CD4-positive, CD25-positive, alpha-beta regulatory T cell (primary cell): ENCODE measurements around the gene FHL1. TPM values are rescaled to one million over a fixed set of nuclear protein-coding genes. Genes with fewer than 3 reads are reported as not detected.
A peak's percentile ranks its signal among the peaks of the same experiment; 100 is the strongest.

ENCODE experiments used
- ATAC-seq, 2 donors: fragments of 150-1000 bp; cut with Tn5 transposase; one replicate each; pipeline ENCODE4 v1.10.0; 2021; ENCODE audit warnings: low read depth in 2 of 2, moderate number of reproducible peaks in 2 of 2, moderate library complexity in 1 of 2
- DNase-seq, 3 donors: peaks; one replicate each; pipeline versions ENCODE4 v3.0.0 to v3.0.0-alpha.2; 2012 to 2022; ENCODE audit warnings: mixed read lengths in 1 of 3
- H3K27ac ChIP-seq: one replicate; pipeline ENCODE4 v1.7.0; 2013; ENCODE audit warnings: mild to moderate bottlenecking, low read length; ENCODE audit not compliant: insufficient read depth, poor library complexity, severe bottlenecking
- H3K27me3 ChIP-seq: one replicate; pipeline ENCODE4 v1.7.0; 2013; ENCODE audit warnings: low read length; ENCODE audit not compliant: control insufficient read depth, insufficient read depth
- H3K36me3 ChIP-seq: one replicate; pipeline ENCODE4 v1.7.0; 2013; ENCODE audit warnings: mild to moderate bottlenecking, low read length, moderate library complexity; ENCODE audit not compliant: control insufficient read depth, insufficient read depth
- H3K4me1 ChIP-seq: 2 replicates; pipeline ENCODE4 v1.7.0; 2013; ENCODE audit warnings: mild to moderate bottlenecking, low read length; ENCODE audit not compliant: insufficient read depth, control insufficient read depth, poor library complexity, severe bottlenecking
- H3K4me3 ChIP-seq: one replicate; pipeline ENCODE4 v1.7.0; 2013; ENCODE audit warnings: low read depth, mild to moderate bottlenecking, low read length, moderate library complexity
- H3K9me3 ChIP-seq, 2 experiments: 1 replicate in 1 of 2; 2 replicates in 1 of 2; pipeline ENCODE4 v1.7.0; 2013; ENCODE audit warnings: low read length in 2 of 2, mild to moderate bottlenecking in 1 of 2, moderate library complexity in 1 of 2; ENCODE audit not compliant: control insufficient read depth in 2 of 2
- H3K27ac Mint-ChIP-seq, 3 donors: one replicate each; pipeline ENCODE4 v1.8.0; 2020 to 2022; ENCODE audit warnings: mild to moderate bottlenecking in 3 of 3, mixed read lengths in 3 of 3, moderate library complexity in 2 of 3
- H3K27me3 Mint-ChIP-seq: one replicate; pipeline ENCODE4 v1.8.0; 2022; ENCODE audit warnings: mild to moderate bottlenecking, mixed read lengths
- H3K36me3 Mint-ChIP-seq: one replicate; pipeline ENCODE4 v1.8.0; 2020; ENCODE audit warnings: mixed read lengths
- H3K4me1 Mint-ChIP-seq, 4 donors: one replicate each; pipeline ENCODE4 v1.8.0; 2020 to 2022; ENCODE audit warnings: mixed read lengths in 4 of 4, mild to moderate bottlenecking in 1 of 4
- H3K4me3 Mint-ChIP-seq, 4 donors: one replicate each; pipeline ENCODE4 v1.8.0; 2020 to 2022; ENCODE audit warnings: mild to moderate bottlenecking in 4 of 4, mixed read lengths in 4 of 4, moderate library complexity in 3 of 4
- H3K9me3 Mint-ChIP-seq, 7 donors: one replicate each; pipeline ENCODE4 v1.8.0; 2020 to 2022; ENCODE audit warnings: mixed read lengths in 7 of 7, mild to moderate bottlenecking in 3 of 7, moderate library complexity in 2 of 7
- polyA plus RNA-seq, 4 donors: library from polyadenylated mRNA; unstranded; fragments of 300-500 nt; fragmentation: Illumina TruSeq; gene quantifications; one replicate each; pipeline ENCODE4 v1.2.3, GENCODE V29; 2021
- total RNA-seq: library from RNA; stranded (reverse); gene quantifications from one replicate; pipeline ENCODE4 v1.2.3, GENCODE V29; 2022

Gene FHL1
- total and polyA plus RNA-seq, 5 donors from 2014 or later, result 3.8 to 24.5 (median 15.7) TPM

DNA sequence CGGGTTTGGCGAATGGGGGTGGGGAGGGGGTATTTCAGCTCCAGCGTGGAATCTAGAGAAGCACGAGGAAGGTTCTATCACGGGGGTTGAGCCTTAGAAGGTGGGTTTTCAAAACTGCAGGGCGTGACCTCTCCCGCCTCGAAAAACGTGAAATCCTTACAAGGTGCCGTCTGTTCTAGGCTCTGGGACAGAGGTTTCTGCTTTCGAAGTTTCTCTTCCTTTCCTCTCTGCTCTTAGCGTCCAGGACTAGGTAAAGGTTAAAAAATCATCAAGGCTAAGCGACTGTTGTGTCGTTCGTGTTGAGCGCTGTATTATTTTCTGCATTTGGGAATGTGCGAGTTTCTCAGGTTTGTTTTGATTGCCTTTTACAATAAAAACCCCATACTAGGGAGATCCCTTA, 1.1 kb downstream of the FHL1 start:
- Histone ChIP-seq H3K27me3 (peaks cover 4% of the 10 kb centered on the region), H3K9me3 (no peaks in the 10 kb centered on the region), H3K4me1 (peaks cover 12% of the 10 kb centered on the region), H3K36me3 (no peaks in the 10 kb centered on the region), H3K4me3 (no peak overlapping the region), H3K27ac (no peak overlapping the region)
- peaks cover 17% of the 10 kb centered on the region for H3K27me3 Mint-ChIP-seq
- peaks cover 0 to 36% (median 15%) of the 10 kb centered on the region in 4 donors for H3K4me1 Mint-ChIP-seq
- no peaks in the 10 kb centered on the region for H3K36me3 Mint-ChIP-seq
- DNase-seq, result no peak
- peak overlapping the region; percentile 54 to 81 (median 77) for H3K4me3 Mint-ChIP-seq
- ATAC-seq, result no peak
- H3K27ac Mint-ChIP-seq, result peak overlapping the region in 1 of 3 donors; percentile 89
- H3K9me3 Mint-ChIP-seq, result peaks cover 0 to 2% (median 0%) of the 10 kb centered on the region in 7 donors

DNA sequence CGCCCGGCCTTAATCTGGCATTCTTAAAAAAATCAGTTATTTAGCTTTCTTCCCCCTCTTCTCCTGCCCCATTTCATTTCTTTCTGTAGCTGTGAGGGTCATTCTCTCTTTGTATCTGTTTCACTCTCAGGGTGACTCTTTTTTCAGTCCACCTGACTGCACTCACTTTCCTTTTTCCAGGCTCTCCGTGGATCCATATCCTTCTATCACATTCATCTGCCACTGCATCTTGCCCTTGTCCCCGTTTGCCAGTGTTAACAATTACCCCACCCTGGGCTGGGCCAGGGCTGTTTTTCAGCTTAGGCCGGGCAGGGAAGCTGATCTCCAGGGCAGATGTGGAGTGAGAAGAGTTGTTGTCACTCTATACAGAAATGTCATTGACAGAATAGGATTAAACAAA, 7.7 kb downstream of the FHL1 start:
- no peak overlapping the region for H3K4me3 ChIP-seq
- no peak overlapping the region for H3K4me3 Mint-ChIP-seq
- no peaks in the 10 kb centered on the region for H3K36me3 ChIP-seq
- no peak for DNase-seq
- ATAC-seq, result no peak
- no peak overlapping the region for H3K27ac ChIP-seq
- no peaks in the 10 kb centered on the region for H3K4me1 ChIP-seq
- no peaks in the 10 kb centered on the region for H3K36me3 Mint-ChIP-seq
- peaks cover 0 to 13% (median 5%) of the 10 kb centered on the region in 4 donors for H3K4me1 Mint-ChIP-seq
- no peaks in the 10 kb centered on the region for H3K27me3 ChIP-seq
- peaks cover 4% of the 10 kb centered on the region for H3K27me3 Mint-ChIP-seq
- H3K9me3 ChIP-seq, result no peaks in the 10 kb centered on the region
- peak overlapping the region in 1 of 3 donors; percentile 6 for H3K27ac Mint-ChIP-seq
- H3K9me3 Mint-ChIP-seq, result no peaks in the 10 kb centered on the region

DNA sequence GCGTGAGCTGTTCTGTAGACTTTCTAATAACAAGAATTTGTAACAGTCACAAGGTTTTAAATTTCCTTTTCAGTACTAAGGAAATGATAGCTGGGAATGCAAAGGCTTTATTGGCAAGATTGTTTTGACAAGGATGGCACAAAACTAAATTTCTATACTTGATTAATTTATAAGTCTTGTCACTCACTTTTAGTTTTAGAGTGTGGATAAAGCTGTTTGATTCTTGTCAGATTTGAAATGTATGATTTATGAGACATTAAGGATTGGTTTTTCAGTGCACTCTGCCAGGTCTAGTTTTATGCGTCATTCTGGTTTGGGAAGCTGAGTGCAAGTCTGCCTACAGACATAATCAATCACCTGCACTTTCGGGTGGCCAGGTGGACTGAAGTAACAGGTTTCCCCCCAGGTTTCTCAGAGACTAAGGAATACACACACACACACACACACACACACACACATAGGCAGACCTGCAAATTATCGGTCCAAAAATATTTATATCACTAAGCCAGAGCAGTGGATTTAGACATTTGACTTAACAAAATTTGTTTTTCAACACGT, 9.3 kb downstream of the FHL1 start:
- Mint-ChIP-seq H3K4me3 (no peak overlapping the region), H3K27ac (no peak overlapping the region), H3K36me3 (no peaks in the 10 kb centered on the region), H3K27me3 (peaks cover 4% of the 10 kb centered on the region), H3K9me3 (no peaks in the 10 kb centered on the region), H3K4me1 (peaks cover 0 to 13% (median 5%) of the 10 kb centered on the region in 4 donors)
- Histone ChIP-seq H3K27ac (no peak overlapping the region), H3K27me3 (no peaks in the 10 kb centered on the region), H3K4me3 (no peak overlapping the region), H3K36me3 (no peaks in the 10 kb centered on the region), H3K4me1 (no peaks in the 10 kb centered on the region), H3K9me3 (no peaks in the 10 kb centered on the region)
- ATAC-seq (no peak), DNase-seq (no peak)

DNA sequence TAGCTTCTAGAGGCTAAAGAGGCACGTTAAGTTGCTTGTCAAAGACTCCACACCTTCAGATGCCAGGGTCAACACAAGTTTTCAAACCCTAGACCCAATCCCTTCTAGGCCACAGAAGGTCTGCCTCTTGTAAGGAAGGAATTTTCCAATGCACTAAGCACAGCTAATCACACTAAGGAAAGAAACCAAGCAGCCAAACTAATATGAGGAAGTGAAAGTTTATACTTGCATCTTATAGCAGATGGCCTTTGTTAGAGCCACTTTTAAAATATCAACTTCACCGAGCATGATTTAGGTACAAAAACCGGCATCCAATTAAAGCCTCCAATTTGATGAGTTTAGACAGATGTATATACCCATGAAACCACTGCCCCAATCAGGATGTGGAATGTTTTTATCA, 9.9 kb downstream of the FHL1 start:
- Mint-ChIP-seq H3K36me3 (no peaks in the 10 kb centered on the region), H3K27me3 (peaks cover 4% of the 10 kb centered on the region), H3K4me1 (peaks cover 0 to 13% (median 5%) of the 10 kb centered on the region in 4 donors), H3K9me3 (no peaks in the 10 kb centered on the region), H3K27ac (no peak overlapping the region), H3K4me3 (no peak overlapping the region)
- H3K27ac ChIP-seq, result no peak overlapping the region
- no peak overlapping the region for H3K4me3 ChIP-seq
- H3K27me3 ChIP-seq, result no peaks in the 10 kb centered on the region
- H3K9me3 ChIP-seq, result no peaks in the 10 kb centered on the region
- ATAC-seq (no peak), DNase-seq (no peak)
- no peaks in the 10 kb centered on the region for H3K36me3 ChIP-seq
- no peaks in the 10 kb centered on the region for H3K4me1 ChIP-seq

DNA sequence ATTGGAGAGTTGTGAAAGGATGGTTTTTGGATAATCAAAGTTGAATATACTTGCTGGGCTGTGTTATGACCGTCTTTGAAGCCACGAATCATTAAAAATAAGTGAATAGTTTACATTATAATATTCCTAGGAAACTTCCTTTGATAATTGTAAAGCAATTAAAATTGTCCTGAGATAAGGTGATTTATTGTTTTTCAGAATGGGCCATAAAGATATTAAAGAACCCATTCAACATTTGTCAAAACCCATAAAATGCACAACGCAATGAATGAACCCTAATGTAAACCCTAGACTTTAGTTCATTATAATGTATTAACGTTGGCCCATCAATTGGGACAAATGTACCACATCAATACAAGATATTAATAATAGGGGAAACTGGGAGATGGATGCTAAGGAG, 11.4 kb downstream of the FHL1 start:
- Mint-ChIP-seq H3K4me1 (peaks cover 0 to 13% (median 5%) of the 10 kb centered on the region in 4 donors), H3K27me3 (peaks cover 4% of the 10 kb centered on the region), H3K27ac (no peak overlapping the region), H3K4me3 (no peak overlapping the region), H3K36me3 (no peaks in the 10 kb centered on the region), H3K9me3 (no peaks in the 10 kb centered on the region)
- Histone ChIP-seq H3K9me3 (no peaks in the 10 kb centered on the region), H3K27me3 (no peaks in the 10 kb centered on the region), H3K4me1 (no peaks in the 10 kb centered on the region), H3K27ac (no peak overlapping the region), H3K36me3 (no peaks in the 10 kb centered on the region), H3K4me3 (no peak overlapping the region)
- no peak for ATAC-seq
- DNase-seq, result no peak

DNA sequence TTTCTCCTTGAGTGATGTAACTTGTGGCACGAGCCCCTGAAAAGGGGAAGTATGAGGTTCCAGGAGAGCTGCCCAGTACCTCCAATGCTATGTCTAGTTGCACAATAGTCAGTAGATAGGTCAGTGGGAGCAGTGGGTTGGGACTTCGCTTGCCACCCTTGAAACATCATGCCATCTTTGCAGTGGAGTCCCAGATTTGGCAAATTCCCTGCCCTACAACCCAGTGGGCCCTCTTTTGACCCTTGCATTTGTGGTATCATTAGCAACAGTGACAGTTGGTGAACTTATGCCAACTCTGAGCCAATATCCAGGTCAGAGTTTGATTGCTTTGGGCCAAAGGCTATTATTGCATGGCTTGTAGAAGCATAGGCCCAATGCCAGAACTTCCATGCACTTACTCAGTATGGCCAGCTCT, 12.3 kb downstream of the FHL1 start:
- no peak for ATAC-seq
- no peak for DNase-seq

DNA sequence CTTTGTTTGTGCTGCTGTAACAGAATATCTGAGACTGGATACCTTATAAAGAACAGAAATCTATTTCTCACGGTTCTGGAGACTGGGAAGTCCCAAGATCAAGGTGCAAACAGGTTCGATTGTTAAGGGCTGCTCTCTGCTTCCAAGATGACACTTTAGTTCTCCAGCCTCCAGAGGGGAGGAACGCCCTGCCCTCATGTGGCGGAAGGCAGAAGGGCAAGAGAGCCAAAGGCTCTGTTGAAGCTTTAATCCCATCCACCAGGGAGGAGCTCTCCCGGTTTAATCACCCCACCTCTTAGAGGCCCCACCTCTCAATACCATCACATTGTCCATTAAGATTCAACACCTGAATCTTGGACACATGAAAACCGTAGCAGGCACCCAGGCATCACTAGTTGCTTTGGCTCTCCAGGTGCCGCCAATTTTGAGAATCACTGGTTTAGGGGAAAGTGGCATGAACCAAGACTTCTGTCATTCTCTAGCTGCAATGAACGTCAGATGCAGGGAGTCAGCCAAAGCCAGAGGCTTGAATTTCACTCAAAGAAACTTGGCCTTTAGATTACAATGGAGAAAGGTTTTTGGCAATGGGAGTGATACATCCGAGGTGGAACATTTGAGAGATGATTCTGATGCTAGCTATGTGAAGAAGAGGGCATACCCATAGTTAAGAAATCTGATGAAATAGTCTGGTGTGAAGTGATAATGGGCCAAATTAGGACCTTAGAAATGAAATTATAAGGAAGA, 15.7 kb downstream of the FHL1 start:
- no peaks in the 10 kb centered on the region for H3K36me3 ChIP-seq
- H3K4me3 ChIP-seq, result no peak overlapping the region
- no peaks in the 10 kb centered on the region for H3K4me1 ChIP-seq
- H3K27me3 Mint-ChIP-seq, result no peaks in the 10 kb centered on the region
- no peak overlapping the region for H3K4me3 Mint-ChIP-seq
- no peak overlapping the region for H3K27ac ChIP-seq
- no peaks in the 10 kb centered on the region for H3K9me3 ChIP-seq
- no peaks in the 10 kb centered on the region for H3K9me3 Mint-ChIP-seq
- DNase-seq, result peak in 2 of 3 donors; percentile 23 to 45
- no peaks in the 10 kb centered on the region for H3K36me3 Mint-ChIP-seq
- ATAC-seq, result peak in 1 of 2 donors; percentile 37
- H3K4me1 Mint-ChIP-seq, result no peaks in the 10 kb centered on the region
- peak overlapping the region in 1 of 3 donors; percentile 47 for H3K27ac Mint-ChIP-seq
- H3K27me3 ChIP-seq, result no peaks in the 10 kb centered on the region

More for the DNA sequence above, 12.3 kb downstream of the FHL1 start:
- no peak overlapping the region for H3K4me3 ChIP-seq
- no peaks in the 10 kb centered on the region for H3K27me3 ChIP-seq
- no peaks in the 10 kb centered on the region for H3K4me1 ChIP-seq
- no peaks in the 10 kb centered on the region for H3K36me3 Mint-ChIP-seq
- H3K27ac ChIP-seq, result no peak overlapping the region
- H3K27ac Mint-ChIP-seq, result no peak overlapping the region
- H3K4me3 Mint-ChIP-seq, result no peak overlapping the region
- H3K36me3 ChIP-seq, result no peaks in the 10 kb centered on the region
- H3K9me3 ChIP-seq, result no peaks in the 10 kb centered on the region
- H3K9me3 Mint-ChIP-seq, result no peaks in the 10 kb centered on the region
- peaks cover 4% of the 10 kb centered on the region for H3K27me3 Mint-ChIP-seq
- peaks cover 0 to 13% (median 5%) of the 10 kb centered on the region in 4 donors for H3K4me1 Mint-ChIP-seq

DNA sequence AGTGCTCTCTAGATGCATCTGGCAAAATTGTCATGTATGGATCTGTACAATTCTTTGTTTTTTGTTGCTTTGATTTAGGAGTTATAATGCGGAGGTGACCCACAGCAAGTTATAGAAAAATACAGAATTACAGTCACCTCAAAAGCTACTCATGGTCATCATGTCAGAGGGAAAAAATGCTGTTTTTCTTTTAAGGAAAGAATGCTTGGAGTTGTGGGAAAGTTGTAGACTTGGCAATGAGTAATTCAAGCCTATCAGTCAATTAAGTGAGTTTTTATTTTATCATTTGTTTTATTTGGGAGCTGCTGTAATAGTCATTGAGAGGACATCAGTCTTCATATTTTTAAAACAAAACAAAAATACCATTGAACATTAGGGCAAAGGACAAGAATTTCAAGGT, 16.4 kb downstream of the FHL1 start:
- ATAC-seq, result no peak

More for the DNA sequence above, 16.4 kb downstream of the FHL1 start:
- H3K4me1 ChIP-seq, result no peaks in the 10 kb centered on the region
- Mint-ChIP-seq H3K4me3 (no peak overlapping the region), H3K9me3 (no peaks in the 10 kb centered on the region), H3K36me3 (no peaks in the 10 kb centered on the region), H3K27ac (no peak overlapping the region), H3K4me1 (no peaks in the 10 kb centered on the region), H3K27me3 (no peaks in the 10 kb centered on the region)
- no peaks in the 10 kb centered on the region for H3K9me3 ChIP-seq
- no peaks in the 10 kb centered on the region for H3K27me3 ChIP-seq
- H3K4me3 ChIP-seq, result no peak overlapping the region
- H3K36me3 ChIP-seq, result no peaks in the 10 kb centered on the region
- DNase-seq, result no peak
- no peak overlapping the region for H3K27ac ChIP-seq
